ENCODE data around the gene ZNF775. TPM values are rescaled to one million over a fixed set of nuclear protein-coding genes. Genes with fewer than 3 reads are reported as not detected.

ZNF775 gene
- total RNA-seq, 1 donor from 2014 or later, result 3.0 TPM

DNA sequence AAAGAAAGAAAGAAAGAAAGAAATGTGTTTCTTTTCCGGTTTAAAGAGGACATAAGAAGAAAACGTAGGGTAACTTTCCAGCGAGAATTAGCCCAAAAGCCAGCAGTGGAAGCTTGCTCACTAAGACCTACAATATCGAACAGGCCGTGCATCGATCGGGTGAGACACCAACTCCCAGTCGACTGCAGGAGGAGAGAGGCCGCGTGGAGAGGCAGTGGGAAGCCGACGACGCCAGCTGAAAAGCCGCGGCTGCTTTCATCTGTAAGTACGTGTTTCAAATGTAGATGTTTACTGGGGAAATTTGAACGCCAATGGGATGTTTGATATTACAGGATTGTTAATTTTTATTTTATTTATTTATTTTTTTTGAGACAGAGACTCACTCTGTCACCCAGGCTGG, 42.7 kb downstream of the ZNF775 start:
- Histone ChIP-seq H3K9me3 (ENCODE audit: low read depth) (no peaks in the 10 kb centered on the region), H2AFZ (replicated peaks) (no peak overlapping the region), H3K9ac (no peak overlapping the region), H3K27ac (no peak overlapping the region), H4K20me1 (ENCODE audit: low read depth) (no peaks in the 10 kb centered on the region), H3K4me1 (no peaks in the 10 kb centered on the region), H3K36me3 (no peaks in the 10 kb centered on the region), H3K79me2 (ENCODE audit: low read depth) (no peaks in the 10 kb centered on the region), H3K27me3 (peaks cover 16% of the 10 kb centered on the region), H3K4me3 (no peak overlapping the region), H3K4me2 (no peak overlapping the region), H3F3A (ENCODE audit: low read depth) (no peaks in the 10 kb centered on the region)
- peaks cover 7% of the 10 kb centered on the region for H3K27me3 Mint-ChIP-seq (ENCODE audit: insufficient read depth, low read depth)
- H3K4me3 Mint-ChIP-seq, result no peak overlapping the region
- H3K36me3 Mint-ChIP-seq, result no peaks in the 10 kb centered on the region
- peaks cover 14% of the 10 kb centered on the region for H3K4me1 Mint-ChIP-seq
- TF ChIP-seq EZH2 (IDR thresholded peaks at IDR 0.05) (no peak), EZH2phosphoT487 (IDR thresholded peaks at IDR 0.05) (no peak)
- TF ChIP-seq, protein P1, sequence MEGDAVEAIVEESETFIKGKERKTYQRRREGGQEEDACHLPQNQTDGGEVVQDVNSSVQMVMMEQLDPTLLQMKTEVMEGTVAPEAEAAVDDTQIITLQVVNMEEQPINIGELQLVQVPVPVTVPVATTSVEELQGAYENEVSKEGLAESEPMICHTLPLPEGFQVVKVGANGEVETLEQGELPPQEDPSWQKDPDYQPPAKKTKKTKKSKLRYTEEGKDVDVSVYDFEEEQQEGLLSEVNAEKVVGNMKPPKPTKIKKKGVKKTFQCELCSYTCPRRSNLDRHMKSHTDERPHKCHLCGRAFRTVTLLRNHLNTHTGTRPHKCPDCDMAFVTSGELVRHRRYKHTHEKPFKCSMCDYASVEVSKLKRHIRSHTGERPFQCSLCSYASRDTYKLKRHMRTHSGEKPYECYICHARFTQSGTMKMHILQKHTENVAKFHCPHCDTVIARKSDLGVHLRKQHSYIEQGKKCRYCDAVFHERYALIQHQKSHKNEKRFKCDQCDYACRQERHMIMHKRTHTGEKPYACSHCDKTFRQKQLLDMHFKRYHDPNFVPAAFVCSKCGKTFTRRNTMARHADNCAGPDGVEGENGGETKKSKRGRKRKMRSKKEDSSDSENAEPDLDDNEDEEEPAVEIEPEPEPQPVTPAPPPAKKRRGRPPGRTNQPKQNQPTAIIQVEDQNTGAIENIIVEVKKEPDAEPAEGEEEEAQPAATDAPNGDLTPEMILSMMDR (IDR thresholded peaks at IDR 0.05), result no peak
- no peak overlapping the region for H3K27ac Mint-ChIP-seq
- no peak for DNase-seq (ENCODE audit: low spot score)
- peaks cover 3% of the 10 kb centered on the region for H3K9me3 Mint-ChIP-seq

DNA sequence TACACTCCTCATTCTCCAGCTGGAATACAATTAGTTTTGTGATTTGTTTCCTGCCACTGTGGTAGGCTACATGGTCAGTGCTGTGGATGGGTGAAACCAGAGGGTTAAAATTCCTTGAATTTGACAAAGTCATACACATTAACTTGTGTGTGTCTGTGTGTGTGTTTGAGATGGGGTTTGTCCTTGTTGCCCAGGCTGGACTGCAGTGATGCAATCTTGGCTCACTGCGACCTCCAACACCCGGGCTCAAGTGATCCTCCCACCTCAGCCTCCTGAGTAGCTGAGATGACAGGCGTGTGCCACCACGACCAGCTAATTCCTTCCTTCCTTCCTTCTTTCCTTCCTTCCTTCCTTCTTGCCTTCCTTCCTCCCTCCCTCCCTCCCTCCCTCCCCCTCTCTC, 46.5 kb downstream of the ZNF775 start:
- no peak overlapping the region for H3K4me3 ChIP-seq
- Mint-ChIP-seq H3K27me3 (ENCODE audit: insufficient read depth, low read depth) (peaks cover 5% of the 10 kb centered on the region), H3K4me1 (peaks cover 33% of the 10 kb centered on the region), H3K9me3 (peaks cover 3% of the 10 kb centered on the region), H3K27ac (no peak overlapping the region), H3K4me3 (no peak overlapping the region), H3K36me3 (no peaks in the 10 kb centered on the region)
- H4K20me1 ChIP-seq (ENCODE audit: low read depth), result no peaks in the 10 kb centered on the region
- no peaks in the 10 kb centered on the region for H3K36me3 ChIP-seq
- no peak for TF ChIP-seq EZH2phosphoT487 (IDR thresholded peaks at IDR 0.05)
- TF ChIP-seq EZH2 (IDR thresholded peaks at IDR 0.05), result no peak
- TF ChIP-seq, protein P1 (IDR thresholded peaks at IDR 0.05), result no peak
- H3K79me2 ChIP-seq (ENCODE audit: low read depth), result no peaks in the 10 kb centered on the region
- H3K9ac ChIP-seq, result no peak overlapping the region
- no peak overlapping the region for H3K27ac ChIP-seq
- no peaks in the 10 kb centered on the region for H3F3A ChIP-seq (ENCODE audit: low read depth)
- DNase-seq (ENCODE audit: low spot score), result no peak
- peaks cover 3% of the 10 kb centered on the region for H3K27me3 ChIP-seq
- peaks cover 10% of the 10 kb centered on the region for H3K4me1 ChIP-seq
- H3K4me2 ChIP-seq, result no peak overlapping the region
- no peak overlapping the region for H2AFZ ChIP-seq (replicated peaks)
- H3K9me3 ChIP-seq (ENCODE audit: low read depth), result no peaks in the 10 kb centered on the region

DNA sequence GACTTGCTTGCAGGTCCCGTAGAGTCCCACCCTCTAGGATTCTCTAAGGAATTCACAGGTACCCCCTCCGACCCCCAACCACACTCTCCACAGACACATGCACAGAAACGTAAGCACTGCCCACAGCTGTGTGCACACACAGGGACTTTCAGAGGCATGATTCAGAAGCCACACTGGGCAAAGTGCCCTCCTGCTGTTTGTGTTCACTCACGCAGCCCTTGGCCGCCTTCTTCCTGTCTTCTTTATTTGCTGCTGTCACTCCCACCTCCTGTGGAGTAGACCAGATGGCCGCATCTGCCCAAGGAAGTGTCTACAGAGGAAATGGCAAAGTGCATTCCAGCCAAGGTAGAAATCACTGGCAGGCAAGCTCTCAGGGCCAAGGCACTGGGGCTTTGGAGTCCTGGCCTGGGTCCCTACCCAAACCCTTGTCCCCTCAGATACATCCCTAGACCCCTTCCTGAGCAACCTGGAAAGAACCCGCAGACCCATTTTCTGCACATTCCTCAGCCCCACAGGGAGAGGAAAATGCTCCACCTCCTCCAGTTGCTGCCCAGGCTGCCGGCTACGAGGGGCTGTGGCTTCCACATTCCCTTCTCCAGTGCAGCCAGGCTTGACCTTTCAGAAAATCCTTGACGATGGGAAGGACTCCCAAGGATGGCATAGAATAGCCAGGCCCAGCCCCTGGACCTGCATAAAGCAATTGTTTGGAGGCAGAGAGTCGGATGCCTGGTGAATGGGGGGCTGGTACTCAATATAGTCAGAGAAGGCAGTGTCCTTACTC, 49.7 kb downstream of the ZNF775 start:
- H3K27ac ChIP-seq, result no peak overlapping the region
- H3K27me3 ChIP-seq, result no peaks in the 10 kb centered on the region
- Mint-ChIP-seq H3K27me3 (ENCODE audit: insufficient read depth, low read depth) (no peaks in the 10 kb centered on the region), H3K4me3 (no peak overlapping the region), H3K27ac (peak overlapping the region; percentile 92), H3K4me1 (peaks cover 28% of the 10 kb centered on the region), H3K36me3 (no peaks in the 10 kb centered on the region), H3K9me3 (no peaks in the 10 kb centered on the region)
- peak overlapping the region; percentile 12 for H2AFZ ChIP-seq (replicated peaks)
- TF ChIP-seq EZH2phosphoT487 (IDR thresholded peaks at IDR 0.05), result no peak
- TF ChIP-seq EZH2 (IDR thresholded peaks at IDR 0.05), result no peak
- TF ChIP-seq, protein P1 (IDR thresholded peaks at IDR 0.05), result no peak
- H3K4me1 ChIP-seq, result peaks cover 10% of the 10 kb centered on the region
- no peaks in the 10 kb centered on the region for H3K36me3 ChIP-seq
- DNase-seq (ENCODE audit: low spot score), result peak; percentile 44
- H4K20me1 ChIP-seq (ENCODE audit: low read depth), result no peaks in the 10 kb centered on the region
- no peak overlapping the region for H3K4me3 ChIP-seq
- no peaks in the 10 kb centered on the region for H3K79me2 ChIP-seq (ENCODE audit: low read depth)
- peak overlapping the region; percentile 17 for H3K4me2 ChIP-seq
- H3K9ac ChIP-seq, result no peak overlapping the region
- no peaks in the 10 kb centered on the region for H3K9me3 ChIP-seq (ENCODE audit: low read depth)
- H3F3A ChIP-seq (ENCODE audit: low read depth), result no peaks in the 10 kb centered on the region
